HG03095 (cell line): ENCODE data around the gene SLC6A3.
"Not testable (repeated sequence)": the region's sequence is repeated elsewhere in the genome, so short reads cannot be mapped to it uniquely, and the experiment has no call there.

Source experiments
- ATAC-seq: cut with Tn5 transposase; IDR thresholded peaks from one replicate; pipeline ENCODE4 v1.9.1; 2021; ENCODE audit warnings: moderate library complexity; ENCODE audit not compliant: unreplicated experiment

The SLC6A3 gene

GRCh38 chr5:1375871-1376810 lies 69.1 kb downstream of the SLC6A3 start:
- ATAC-seq = no peak

DNA sequence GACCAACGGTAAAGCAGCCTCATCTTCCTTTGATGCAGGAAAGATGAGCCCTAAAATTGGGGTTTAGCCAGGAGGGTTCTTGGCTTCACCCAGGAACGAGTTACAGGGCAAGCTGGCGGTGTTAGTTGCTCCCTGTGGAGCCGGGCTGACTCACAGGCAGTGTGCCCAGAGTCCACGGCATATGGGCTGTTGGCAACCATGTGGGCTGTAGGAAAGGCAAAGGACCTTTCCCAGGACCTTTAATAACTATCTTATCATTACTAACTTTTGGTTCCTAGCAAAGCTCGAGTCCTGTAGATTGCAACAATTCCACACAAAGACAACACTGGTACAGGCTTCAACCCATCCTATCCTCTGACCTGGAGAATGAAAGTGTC lies 70.6 kb downstream of the SLC6A3 start:
- no peak for ATAC-seq

GRCh38 chr5:1374030-1374678 lies 71.1 kb downstream of the SLC6A3 start:
- ATAC-seq = no peak

DNA sequence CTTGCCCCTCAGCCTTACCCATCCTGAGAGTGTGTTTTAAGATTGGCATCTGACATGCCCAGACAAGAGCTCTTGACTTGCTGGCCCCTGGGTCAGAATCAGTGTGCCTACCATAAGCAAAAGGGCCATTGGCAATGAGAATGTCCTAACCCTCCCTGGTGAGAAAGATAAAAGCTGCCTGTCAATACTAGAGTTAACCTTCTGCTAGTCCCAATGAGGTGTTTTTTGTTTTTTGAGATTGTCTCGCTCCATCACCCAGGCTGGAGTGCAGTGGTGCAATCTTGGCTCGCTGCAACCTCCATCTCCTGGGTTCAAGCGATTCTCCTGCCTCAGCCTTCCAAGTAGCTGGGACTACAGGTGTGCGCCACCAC lies 73.3 kb downstream of the SLC6A3 start:
- not testable (repeated sequence) for ATAC-seq

- ATAC-seq = no peak
Measured at GRCh38 chr5:1371218-1371971, 73.8 kb downstream of the SLC6A3 start.

- ATAC-seq = no peak
Measured at GRCh38 chr5:1370006-1370405, 75.2 kb downstream of the SLC6A3 start.

DNA sequence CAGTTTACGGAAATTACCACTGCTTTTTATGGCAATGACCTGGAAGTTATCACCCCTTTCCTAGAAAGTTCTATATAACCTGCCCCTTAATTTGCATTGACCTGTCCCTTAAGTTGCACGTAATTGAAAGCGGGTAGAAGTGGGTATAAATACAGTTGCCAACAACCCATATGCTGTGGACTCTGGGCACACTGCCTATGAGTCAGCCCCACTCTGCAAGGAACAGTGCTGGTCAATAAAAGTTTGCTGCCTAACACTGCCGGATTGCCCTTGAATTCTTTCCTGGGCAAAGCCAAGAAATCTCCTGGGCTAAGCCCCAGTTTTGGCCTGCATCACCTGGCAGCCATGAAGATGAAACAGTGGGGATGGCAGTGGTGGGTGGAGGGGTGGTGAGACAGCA lies 76.5 kb downstream of the SLC6A3 start:
- no peak for ATAC-seq

- no peak for ATAC-seq
Measured at GRCh38 chr5:1368236-1368635, 77.0 kb downstream of the SLC6A3 start.

- no peak for ATAC-seq
Measured at GRCh38 chr5:1367149-1367548, 78.1 kb downstream of the SLC6A3 start.

DNA sequence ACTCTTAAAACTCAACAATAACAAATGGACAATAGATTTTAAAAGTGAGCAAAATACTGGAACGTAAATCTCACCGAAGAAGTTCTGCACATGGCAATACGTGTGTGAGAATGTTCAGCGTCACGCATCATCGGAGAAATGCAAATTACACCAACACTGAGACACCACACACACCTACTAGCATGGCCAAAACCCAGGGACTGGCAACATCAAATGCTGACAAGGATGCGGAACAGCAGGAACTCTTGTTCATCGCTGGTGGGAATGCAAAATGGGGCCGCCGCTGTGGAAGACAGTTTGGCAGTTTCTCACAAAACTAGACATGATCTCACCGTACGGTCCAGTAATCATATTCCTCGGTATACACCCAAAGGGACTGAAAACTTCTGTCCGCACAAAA lies 78.7 kb downstream of the SLC6A3 start:
- peak; percentile 68 for ATAC-seq

DNA sequence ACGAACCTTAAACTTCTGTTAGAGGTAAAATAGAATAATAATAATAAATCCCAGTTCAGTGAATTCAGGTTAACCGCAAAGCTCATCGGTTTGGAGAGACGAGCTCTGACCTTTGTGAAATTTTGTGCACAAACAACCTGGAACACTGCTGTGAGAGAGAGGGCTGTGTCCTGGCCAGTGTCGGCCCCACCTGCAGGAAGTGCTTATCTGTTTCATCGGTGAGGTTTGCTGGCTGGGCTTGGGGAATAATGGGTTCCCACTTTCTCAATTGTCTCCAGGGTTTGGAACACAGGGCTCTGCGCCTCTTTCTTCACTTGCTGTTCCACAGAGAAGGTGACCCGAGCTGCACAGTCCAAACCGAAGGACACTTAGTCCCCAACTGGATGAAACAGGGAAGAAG lies 81.0 kb downstream of the SLC6A3 start:
- ATAC-seq = no peak

DNA sequence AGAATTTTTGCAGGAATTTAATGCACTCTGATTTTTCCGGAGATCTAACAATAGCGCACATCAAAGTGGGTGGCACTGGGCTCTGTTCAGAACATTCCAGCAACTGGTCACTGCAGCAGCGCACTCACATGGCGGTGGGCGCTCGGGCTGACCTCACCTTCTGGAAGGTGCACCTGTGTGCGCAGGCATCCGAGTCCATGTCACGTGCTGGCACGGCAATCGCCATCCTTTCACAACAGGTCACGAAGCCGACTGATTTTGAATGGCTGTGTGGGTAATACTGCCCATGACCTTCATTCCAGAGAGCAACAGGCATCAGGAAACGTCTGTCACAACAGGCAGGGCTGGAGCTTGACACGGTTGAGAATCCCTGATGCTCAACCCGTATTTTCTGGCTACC lies 81.7 kb downstream of the SLC6A3 start:
- no peak for ATAC-seq

GRCh38 chr5:1363160-1363559 lies 82.1 kb downstream of the SLC6A3 start:
- ATAC-seq = no peak

- no peak for ATAC-seq
Measured at GRCh38 chr5:1362242-1363015, 82.8 kb downstream of the SLC6A3 start.

GRCh38 chr5:1360861-1361260 lies 84.4 kb downstream of the SLC6A3 start:
- no peak for ATAC-seq

DNA sequence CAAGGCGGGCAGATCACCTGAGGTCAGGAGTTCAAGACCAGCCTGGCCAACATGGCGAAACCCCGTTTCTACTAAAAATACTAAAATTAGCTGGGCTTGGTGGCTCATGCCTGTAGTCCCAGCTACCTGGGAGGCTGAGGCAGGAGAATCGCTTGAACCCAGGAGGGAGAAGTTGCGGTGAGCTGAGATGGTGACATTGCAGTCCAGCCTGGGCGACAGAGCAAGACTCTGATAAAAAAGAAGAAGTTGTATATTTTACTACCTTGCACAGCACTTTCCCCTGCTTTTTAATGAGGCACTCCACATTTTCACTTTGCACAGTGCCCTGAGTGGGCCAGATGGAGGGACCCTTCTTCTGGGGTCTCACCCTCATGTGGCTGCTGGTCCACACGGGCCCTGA lies 84.9 kb downstream of the SLC6A3 start:
- not testable (repeated sequence) for ATAC-seq

GRCh38 chr5:1359713-1360112 lies 85.5 kb downstream of the SLC6A3 start:
- ATAC-seq = no peak

- ATAC-seq = no peak
Measured at GRCh38 chr5:1359031-1359645, 86.1 kb downstream of the SLC6A3 start.

GRCh38 chr5:1358726-1359025 lies 86.6 kb downstream of the SLC6A3 start:
- no peak for ATAC-seq

- no peak for ATAC-seq
Measured at GRCh38 chr5:1357946-1358725, 87.1 kb downstream of the SLC6A3 start.
